OCI-LY7 (cell line): ENCODE measurements around the gene OTOP3.

Experiments
- CTCF ChIP-seq: fragments of 200-600 bp; sonication (generic); conservative IDR thresholded peaks from 2 replicates; pipeline ENCODE4 v1.5.1; 2014; ENCODE audit warnings: mild to moderate bottlenecking, antibody characterized with exemption, low read length, moderate library complexity, mixed read lengths
- EZH2phosphoT487 ChIP-seq: fragments of 200-600 bp; sonication (generic); IDR thresholded peaks from 2 replicates; pipeline ENCODE4 v1.6.1; 2018; ENCODE audit warnings: low read depth, borderline replicate concordance, mild to moderate bottlenecking, mixed run types, antibody characterized with exemption, low read length, moderate library complexity, mixed read lengths

DNA sequence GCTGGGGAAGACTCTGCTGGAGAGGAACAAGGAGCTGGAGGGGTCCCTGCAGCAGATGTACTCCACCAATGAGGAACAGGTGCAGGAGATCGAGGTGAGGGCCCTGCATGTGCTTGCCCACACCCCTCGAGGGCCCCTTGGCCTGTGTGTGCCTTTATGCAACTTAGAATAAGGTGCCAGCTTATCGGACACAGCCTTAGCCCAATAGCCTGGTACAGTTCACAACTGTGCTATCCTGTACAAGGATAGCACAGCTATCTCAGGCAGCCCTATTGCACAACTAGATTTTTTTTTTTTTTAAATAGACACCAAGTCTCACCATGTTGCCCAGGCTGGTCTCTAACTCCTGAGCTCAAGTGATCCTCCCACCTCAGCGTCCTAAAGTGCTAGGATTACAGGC, 63.8 kb downstream of the OTOP3 start:
- TF ChIP-seq CTCF (no peak), EZH2phosphoT487 (no peak)
